ENCODE measurements around the gene TMEM232.

TMEM232 gene

DNA sequence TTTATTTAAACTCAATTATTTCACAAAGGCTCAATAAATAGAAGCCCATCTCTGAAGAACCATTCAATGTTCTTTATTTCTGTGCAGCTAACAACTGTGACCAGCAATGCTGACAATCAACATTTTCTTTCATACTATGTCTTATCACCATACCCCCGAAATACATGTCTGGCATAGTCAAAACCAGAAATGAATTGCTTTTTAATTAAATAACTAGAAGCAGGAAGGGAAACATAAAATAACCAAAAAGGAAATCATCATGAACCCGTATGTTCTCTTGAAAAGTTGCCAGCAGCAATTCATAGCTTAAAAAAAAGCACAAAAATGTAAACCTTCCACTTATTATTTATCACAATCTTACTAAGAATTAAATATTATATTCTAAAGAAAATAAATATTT is 212.4 kb downstream of the TMEM232 start:
- DNase-seq (ENCODE audit: low read depth) = no peak

DNA sequence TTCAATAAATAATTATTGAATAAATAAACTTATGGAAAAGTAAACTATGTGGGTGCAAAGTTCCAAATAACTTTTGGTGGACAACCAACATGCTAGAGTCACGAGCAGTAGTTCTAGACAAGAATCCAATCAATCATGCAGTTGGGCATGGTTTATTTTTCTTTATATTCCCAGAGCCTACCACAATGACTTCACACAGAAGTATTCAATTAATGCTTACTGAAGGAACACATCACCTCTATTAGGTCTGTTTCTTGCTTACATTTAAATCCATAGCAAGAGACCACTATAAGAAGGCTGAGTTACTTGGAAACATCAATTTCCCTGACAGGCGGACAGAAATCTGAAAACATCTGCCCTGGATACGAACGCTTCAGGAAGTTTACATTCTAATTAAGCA is 214.2 kb downstream of the TMEM232 start:
- DNase-seq (ENCODE audit: low read depth) = no peak

DNA sequence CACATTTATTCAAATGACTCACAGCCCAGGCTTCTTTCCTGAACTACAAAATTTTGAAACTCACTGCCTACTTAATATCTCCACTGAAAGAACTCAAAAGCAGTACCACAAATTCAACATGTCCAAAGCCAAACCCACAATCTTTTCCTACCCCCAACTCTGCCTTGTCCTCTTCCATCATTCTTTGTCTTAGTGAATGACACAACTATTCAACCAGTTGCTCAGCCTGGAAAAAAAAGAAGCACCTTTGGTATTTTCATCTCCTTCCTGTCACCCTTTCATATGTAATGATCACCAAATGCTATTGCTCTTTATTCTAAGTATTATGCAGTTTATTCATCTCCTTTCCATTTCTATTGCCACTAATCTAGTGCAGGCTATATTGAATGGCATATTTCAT is 216.3 kb downstream of the TMEM232 start:
- no peak for DNase-seq (ENCODE audit: low read depth)

DNA sequence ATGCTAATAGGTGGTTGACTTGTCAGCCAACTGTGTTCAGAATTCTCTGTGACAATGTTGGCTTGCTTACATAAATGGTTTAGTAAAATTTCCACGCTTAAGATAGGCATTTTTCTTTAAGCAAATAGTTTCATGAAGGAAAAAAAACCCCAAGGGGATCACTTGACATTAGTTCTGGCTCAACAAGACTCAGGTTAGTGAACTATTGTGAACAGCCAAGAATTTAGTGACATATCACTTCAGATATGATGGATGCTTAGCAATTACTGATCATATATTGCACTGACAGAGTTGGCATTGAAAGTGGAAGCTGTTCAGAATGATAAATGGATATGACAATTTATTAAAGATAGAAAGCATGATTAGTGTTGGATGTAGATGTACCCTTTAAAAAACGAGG is 218.5 kb downstream of the TMEM232 start:
- DNase-seq (ENCODE audit: low read depth) = no peak

DNA sequence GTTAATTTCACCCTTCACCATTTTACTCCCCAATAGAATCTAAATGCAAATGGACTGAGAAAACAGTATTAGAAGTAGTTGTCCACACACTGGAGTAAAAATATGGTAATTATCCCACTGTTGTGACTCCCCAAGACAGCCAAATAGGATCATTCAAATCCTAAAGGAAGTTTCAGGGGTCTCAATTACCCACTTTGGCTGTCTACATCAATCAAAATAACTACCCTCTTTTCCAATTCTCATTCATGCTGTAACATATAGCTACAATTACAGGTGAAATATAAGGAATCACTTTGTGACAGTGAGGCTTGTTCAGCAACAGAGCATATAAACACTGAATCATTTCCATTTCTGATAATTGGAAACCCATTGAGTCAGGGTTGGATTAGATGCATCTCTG is 220.1 kb downstream of the TMEM232 start:
- no peak for DNase-seq (ENCODE audit: low read depth)

DNA sequence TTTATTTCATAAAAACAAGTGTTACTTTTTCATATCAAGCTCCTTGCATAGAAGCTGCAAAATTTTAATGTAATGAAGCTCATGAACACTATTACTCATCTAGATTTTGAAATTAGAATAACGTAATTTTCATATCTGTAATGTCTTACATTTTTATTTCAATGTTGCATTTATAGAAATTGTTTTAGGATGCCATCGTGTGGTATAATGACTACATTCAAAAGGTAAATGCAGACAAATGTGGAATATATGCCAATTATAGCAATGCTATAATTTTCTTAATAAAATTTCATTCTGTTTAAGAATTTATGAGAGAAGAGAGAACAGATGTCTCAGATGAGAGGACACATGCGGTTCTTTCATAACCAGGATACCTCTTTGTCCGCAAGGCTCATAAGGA is 230.2 kb downstream of the TMEM232 start:
- no peak for DNase-seq (ENCODE audit: low read depth)

DNA sequence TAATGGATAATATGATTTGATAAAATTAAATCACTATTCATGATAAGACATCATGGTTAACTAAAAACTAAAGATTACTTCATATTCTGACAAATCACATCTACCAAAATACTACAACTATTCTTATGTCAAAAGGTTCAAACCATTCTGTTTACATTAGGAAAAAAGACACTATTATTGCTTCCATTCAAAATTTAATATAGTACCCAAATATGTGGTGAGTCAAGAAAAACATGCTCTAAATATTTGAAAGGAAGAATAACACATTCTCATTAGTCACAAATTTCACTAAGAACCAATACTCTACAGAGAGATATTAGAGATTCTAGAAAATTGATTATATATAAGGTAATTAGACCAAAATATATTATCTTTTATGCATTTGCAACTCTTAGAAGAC is 234.0 kb downstream of the TMEM232 start:
- no peak for DNase-seq (ENCODE audit: low read depth)

DNA sequence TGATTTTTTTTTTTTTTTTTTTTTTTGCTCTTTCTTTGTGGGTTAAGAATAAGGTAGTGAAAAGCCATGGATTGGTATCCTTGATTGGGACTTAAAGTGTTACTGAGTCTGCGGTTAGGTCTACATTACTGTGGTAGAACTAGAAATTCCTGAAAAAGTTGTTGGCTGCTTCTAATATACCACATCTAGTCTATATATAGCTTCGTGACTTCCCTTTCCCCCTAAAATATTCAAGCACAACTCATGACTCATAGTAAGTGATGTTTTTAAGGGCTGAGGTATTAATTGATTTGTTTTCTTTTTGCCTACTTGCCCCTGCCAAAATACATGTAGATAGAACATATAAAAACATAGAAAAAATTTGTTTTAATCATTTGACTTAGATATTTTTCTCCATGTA is 247.6 kb downstream of the TMEM232 start:
- DNase-seq (ENCODE audit: low read depth) = no peak

DNA sequence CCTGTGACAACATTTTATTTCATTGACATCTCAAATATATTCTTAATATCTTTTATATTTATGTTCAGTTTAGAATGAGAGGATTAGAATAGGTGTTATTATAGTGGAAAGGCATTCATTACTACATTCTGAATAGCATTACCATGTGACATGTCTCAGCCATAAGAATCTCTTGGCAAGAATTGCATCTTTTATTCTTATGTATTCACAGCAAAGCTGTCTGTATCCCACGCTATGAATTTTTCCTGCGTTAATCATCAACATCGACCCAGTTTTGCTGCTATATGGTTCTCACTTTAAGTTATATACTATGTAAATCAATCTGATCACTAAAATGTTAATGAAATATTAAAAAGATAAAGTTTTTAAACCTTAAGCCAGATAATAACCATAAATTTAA is 248.6 kb downstream of the TMEM232 start:
- no peak for DNase-seq (ENCODE audit: low read depth)

DNA sequence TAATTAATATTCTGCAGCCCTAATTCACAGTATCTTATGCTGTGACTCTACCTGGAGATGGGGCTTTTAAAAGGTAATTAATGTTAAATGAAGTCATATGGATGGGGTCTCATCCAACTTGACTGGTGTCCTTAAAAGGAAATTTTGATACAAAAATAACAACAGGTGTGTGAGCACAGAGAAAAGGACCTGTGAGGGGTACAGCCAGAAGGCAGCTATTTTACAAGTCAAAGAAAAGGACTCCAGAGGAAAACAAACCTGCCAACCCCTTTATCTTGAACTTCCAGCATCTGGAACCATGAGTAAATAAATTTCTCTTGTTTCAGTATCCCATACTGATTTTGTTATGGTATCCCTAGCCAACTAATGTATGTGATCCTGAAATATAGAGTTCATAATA is 250.3 kb downstream of the TMEM232 start:
- no peak for DNase-seq (ENCODE audit: low read depth)

DNA sequence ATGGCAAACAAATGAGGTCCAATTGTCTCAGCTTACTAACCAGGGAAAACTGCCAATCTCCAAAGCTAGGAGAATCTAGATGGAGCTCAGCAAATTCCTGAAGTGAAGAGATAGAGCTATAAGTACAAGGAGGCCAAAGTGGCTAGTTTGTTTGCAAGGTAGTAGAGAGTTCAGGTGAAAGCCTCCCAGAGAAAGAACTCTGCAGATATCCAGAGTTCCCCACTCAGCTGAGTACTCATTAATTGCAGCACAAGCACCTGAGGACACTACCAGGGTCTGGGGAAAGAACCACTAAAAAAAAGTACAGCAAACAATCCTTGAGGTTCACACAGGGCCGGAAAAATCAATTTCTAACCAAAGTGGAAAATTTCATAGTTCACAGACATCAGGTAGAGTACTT is 250.9 kb downstream of the TMEM232 start:
- DNase-seq (ENCODE audit: low read depth) = no peak

DNA sequence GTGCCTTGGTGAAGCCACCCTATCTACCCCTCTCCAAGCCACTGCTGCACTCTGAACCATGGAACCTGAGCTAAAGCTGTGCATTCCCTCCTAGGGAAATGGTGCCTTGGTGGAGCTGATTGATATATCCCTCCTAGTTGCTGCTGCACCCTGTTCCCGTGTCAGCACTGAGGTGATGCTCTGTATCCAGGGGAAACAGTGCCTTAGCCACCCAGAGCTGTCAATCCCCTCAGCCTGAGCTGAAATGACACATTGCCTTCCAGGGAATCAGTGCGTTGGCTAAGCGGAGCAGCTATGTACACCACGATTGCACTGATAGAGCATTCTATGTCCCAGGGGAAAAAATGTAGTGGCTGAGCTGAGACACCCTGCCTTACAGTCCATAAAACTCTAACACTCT is 257.0 kb downstream of the TMEM232 start:
- no peak for DNase-seq (ENCODE audit: low read depth)

DNA sequence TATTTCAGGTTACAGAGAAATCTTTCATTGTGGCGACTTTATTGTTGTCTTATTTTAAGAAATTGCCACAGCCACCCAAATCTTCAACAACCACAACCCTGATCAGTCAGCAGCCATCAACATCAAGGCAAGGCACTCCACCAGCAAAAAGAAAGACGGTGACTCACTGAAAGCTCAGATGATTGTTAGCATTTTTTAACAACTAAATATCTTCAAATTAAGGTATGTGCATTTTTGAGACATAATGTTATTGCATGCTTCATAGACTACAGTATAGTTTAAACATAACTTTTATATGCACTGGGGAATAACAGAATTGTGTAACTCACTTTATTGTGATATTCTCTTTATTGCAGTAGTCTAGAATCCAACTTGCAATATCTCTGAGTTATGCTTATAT is 263.4 kb downstream of the TMEM232 start:
- DNase-seq (ENCODE audit: low read depth) = no peak

DNA sequence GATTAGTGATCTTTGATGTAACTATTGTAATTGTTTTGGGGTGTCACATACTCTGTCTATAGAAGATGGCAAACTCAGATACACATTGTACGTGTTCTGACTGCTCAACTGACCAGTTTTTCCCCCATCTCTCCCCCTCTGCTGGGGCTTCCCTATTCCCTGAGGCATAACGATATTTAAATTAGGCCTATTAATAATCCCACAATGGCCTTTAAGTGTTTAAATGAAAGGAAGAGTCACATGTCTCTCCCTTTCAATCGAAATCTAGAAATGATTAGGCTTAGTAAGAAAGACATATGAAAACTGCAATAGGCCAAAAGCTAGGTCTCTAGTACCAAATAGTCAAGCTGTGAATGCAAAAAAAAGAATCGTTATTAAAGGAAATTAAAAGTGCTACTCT is 265.6 kb downstream of the TMEM232 start:
- no peak for DNase-seq (ENCODE audit: low read depth)

DNA sequence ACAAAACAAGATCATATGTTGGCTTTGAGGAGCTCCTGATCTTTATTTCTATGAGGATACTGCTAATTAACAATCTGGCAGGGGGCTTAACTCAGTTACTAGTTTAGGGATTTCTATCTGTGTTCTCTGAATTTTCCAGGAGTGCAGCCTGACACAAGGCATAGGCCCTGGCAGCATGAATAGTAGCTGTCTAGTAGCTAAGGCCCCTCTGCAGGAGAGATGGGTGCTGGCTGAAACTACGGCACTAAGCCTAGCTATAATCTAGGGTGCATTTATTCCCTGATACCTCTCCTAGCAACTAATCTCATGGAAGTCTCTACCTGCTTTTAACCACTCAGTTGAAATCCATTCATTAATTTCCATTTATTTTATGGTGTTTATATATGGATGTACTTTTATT is 268.2 kb downstream of the TMEM232 start:
- no peak for DNase-seq (ENCODE audit: low read depth)

DNA sequence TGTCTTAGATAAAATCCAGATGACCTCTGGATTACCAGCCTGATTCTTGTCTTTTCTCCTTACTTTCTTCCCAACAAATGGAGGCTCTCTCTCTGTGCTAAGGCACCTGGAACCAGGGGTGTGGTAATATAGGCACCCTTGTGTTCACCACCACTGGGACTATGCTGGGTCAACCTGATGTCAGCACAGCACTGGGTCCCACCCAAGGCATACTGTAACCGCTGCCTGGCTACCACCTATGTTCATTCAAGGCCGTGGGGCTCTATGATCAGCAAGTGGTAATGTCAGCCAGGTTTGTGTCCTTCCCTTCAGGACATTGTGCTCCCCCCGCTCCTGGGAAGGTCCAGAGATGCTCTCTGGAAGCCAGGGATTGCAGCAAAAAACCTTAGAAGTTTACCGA is 283.6 kb downstream of the TMEM232 start:
- DNase-seq (ENCODE audit: low read depth) = no peak

DNA sequence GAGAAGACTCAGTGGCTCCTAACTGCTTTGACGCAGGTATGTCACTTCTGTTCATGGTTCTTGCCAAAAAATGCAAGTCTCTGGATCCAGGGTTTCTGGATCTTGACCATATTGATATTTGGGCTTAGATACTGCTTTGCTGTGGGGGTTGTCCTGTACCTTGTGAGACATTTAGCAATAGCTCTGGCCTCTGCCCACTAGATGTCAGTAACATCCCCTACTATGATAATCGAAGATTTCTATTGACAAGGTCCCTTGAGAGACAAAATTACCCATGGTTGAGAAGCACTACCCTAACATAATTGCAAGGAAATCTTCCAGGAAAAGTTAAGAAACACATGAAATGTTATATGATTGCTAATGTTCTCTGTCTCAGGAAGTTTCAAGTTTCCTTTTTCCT is 285.4 kb downstream of the TMEM232 start:
- no peak for DNase-seq (ENCODE audit: low read depth)

DNA sequence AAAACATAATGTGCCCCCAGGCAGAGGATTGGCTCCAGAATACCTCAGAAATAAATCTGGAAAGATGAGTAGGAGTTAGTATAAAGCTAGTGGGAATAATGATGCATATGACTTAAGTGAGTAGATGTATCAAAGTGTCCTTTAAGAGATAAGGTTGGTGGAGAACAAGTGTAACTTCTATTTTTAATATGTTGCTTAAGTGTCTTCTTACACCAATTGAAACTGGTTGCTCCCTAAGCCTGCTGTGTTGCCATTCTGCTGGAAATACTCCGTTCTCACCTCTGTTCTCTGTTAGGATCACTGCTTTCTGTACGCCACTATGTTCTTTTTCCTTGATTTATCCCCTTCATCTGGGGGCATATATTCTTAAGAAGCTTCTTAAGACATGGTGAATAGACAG is 286.4 kb downstream of the TMEM232 start:
- no peak for DNase-seq (ENCODE audit: low read depth)

DNA sequence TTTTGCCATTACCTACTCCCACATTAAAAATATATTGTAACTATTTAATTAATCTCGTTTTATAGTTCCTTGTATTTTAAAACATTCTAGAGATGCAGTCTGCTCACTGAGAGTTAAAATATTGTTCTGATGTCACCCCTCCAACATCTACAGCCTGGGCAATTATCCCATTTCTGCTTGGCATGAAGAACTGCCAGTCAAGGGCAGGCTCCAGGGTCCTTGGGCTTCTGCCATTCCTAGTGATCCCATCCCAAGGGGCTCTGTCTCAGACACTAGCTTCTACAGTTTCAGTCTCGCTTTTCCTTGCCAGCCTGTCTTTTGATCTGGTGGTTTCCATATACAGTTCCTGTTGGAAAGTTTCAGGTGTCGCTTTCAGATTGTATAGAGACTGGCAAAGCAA is 287.2 kb downstream of the TMEM232 start:
- DNase-seq (ENCODE audit: low read depth) = no peak

DNA sequence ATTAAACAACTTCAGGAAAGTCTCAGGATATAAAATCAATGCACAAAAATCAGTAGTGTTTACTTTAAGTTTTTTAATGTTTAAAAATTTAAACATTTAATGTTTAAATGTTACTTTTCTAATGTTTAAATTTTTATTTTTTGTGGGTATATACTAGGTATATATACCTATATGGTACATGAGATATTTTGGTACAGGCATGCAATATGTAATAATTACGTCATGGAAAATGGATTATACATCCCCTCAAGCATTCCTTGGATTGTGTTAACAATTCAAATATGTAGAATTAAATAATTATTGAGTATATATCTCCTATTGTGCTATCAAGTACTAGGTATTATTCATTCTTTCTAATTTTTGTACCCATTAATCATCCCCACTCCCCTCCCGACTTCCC is 291.3 kb downstream of the TMEM232 start:
- no peak for DNase-seq (ENCODE audit: low read depth)

DNA sequence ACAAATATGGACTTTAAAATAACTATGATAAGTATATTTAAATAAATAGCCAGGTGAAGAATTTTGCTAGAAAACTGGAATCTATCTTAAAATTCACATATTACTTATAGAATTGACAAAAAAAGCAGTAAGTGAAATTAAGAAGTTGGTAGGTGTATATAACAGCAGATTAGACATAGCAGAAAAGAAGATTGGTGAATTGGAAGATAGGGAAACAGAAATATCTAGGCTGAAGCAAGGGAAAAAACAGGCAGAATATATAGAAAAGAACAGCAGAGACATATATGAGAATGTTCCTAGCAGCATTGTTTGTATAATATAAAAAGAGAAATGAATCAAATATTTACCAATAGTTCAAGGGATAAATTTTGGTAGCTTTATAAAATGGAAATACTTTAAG is 294.9 kb downstream of the TMEM232 start:
- no peak for DNase-seq (ENCODE audit: low read depth)

DNA sequence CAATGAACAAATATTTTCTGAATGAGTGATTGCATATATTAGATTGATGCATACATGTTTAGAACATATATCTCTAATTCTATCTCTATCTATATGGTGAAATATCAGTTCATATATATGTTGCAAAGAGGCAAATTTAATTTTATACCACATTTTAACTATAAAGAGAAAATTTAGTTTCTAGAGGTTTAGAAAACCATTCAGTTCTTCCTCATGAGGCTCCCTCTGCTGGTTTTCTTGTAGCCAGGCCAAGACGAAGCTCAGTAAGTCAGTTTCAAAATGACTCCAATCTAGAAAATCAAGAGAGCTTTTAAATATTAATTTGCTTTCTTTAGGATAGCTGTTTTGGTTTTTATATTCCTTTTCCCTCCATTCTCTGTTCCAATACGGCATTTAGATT is 312.1 kb downstream of the TMEM232 start:
- no peak for DNase-seq (ENCODE audit: low read depth)

DNA sequence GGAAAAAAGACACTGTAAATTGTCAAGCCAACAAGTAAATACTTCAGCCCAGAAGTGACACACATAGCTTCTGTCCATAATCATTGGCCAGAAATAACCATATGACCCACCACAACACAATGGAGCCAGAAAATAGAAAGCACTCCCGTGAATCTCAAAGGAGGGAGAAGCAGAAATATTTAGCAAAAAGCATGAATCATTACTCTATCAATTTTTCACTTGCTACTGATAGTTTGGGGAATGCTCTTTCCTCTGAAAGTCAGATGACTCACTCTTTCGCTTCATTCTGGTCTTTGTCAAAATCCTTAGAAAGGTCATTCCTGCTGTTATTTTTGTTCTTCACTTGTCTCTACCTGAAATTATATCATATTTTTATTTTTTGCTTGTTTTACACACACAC is 312.6 kb downstream of the TMEM232 start:
- no peak for DNase-seq (ENCODE audit: low read depth)

DNA sequence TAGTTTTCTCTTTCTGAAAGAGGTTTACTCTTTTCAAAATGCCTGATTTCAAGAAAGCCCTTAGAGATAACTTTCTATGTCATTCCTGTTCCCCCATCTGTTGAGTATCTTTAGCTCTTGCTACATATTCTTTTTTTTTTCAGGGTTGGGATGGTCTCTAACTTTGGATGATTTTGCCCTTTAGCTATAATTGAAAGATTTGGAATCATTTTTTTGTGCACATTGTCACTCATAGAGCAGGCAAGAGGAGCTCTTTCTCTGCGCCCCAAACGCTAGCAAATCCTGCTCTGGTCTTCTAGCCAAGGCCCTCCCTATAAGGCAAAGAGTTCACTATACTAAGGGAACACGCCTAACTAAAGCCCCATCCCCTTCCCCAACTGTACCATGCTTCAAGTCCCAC is 316.9 kb downstream of the TMEM232 start:
- DNase-seq (ENCODE audit: low read depth) = no peak

DNA sequence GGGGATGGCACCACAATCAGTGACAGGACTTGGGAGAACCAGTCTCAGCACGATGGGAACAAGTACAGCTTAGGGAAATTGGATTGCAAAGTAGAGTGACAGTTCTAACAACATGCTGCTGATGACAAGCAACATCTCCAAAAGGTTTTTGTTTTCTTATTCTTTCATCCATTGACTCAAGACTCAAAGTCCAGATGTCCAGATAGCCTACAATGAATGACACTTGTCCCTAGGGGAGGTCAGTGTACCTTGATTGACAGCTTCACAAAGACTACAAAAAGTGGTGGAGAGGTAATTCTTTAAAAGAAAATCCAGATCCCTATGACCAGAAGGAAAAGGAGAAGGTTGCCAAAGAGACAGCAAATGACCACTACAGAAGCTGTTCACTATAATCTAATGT is 323.9 kb downstream of the TMEM232 start:
- DNase-seq (ENCODE audit: low read depth) = no peak

DNA sequence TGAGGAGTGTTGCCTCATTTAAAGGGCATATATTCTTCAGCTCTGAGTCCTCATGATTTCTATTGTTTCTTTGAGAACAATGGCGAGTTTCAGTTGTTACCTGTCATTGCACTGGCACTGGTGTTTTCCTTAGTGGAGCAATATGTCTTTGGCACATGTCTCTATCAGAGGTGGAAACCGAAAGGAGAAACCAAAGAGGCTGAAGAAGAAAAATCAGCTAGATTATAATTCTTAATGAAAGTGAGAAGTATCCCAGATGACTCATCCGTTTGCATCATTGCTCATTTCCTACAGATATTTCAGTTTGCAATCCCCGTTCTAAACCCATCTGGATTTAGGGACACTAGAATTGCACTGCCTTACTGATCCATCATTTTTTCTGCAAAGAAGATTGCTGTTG is 324.6 kb downstream of the TMEM232 start:
- DNase-seq (ENCODE audit: low read depth) = no peak
